OCI-LY7 (cell line): ENCODE results near the gene NINL. TPM values are rescaled to one million over a fixed set of nuclear protein-coding genes. Genes with fewer than 3 reads are reported as not detected.

Source experiments
- BruUV-seq: library from RNA; stranded (reverse); fragments of 400-500 nt; replicated peaks from 2 replicates; lab custom pipeline; 2021; lab: Mats Ljungman, UMichigan
- CTCF ChIA-PET: fragments of 300-600 bp; sonication (Branson Sonifier 250); formaldehyde crosslinking; loops from one replicate; lab custom pipeline; 2022; ENCODE audit warnings: antibody characterized with exemption; ENCODE audit not compliant: unreplicated experiment; lab: Charles Lee
- POLR2A ChIA-PET: fragments of 300-600 bp; sonication (Branson Sonifier 250); formaldehyde crosslinking; loops from one replicate; lab custom pipeline; 2022; ENCODE audit warnings: antibody characterized with exemption; lab: Charles Lee
- DNase-seq: peaks from one replicate; pipeline ENCODE4 v3.0.0-alpha.2; 2015; ENCODE audit warnings: low spot score
- H2AFZ ChIP-seq: fragments of 200-600 bp; sonication (generic), shearing (Covaris generic); 2 replicates; pipeline ENCODE4 v1.6.1; 2014; ENCODE audit warnings: mild to moderate bottlenecking, antibody characterized with exemption, low read length, moderate library complexity
- H3K27ac ChIP-seq: fragments of 200-600 bp; sonication (generic); 2 replicates; pipeline ENCODE4 v1.5.1; 2014; ENCODE audit warnings: mixed run types, low read depth, mild to moderate bottlenecking, moderate library complexity, low read length, inconsistent platforms; ENCODE audit not compliant: poor library complexity, severe bottlenecking
- H3K36me3 ChIP-seq: fragments of 200-600 bp; sonication (generic); 2 replicates; pipeline ENCODE4 v1.6.1; 2014; ENCODE audit warnings: mild to moderate bottlenecking, antibody characterized with exemption, low read length, moderate library complexity, mixed read lengths; ENCODE audit not compliant: insufficient read depth
- H3K4me1 ChIP-seq: fragments of 200-600 bp; sonication (generic); 2 replicates; pipeline ENCODE4 v1.5.1; 2014; ENCODE audit warnings: mild to moderate bottlenecking, low read length; ENCODE audit not compliant: insufficient read depth, poor library complexity, severe bottlenecking
- H3K4me2 ChIP-seq: fragments of 200-600 bp; sonication (generic); 2 replicates; pipeline ENCODE4 v1.6.1; 2014; ENCODE audit warnings: mild to moderate bottlenecking, low read length
- H3K4me3 ChIP-seq: fragments of 200-600 bp; sonication (generic); 2 replicates; pipeline ENCODE4 v1.5.1; 2014; ENCODE audit warnings: mild to moderate bottlenecking, low read depth, low read length; ENCODE audit not compliant: poor library complexity, severe bottlenecking
- H3K79me2 ChIP-seq: fragments of 200-600 bp; sonication (generic); 2 replicates; pipeline ENCODE4 v1.6.1; 2016; ENCODE audit warnings: low read depth, mild to moderate bottlenecking, low read length, moderate library complexity, mixed read lengths; ENCODE audit not compliant: insufficient read depth
- H3K9me2 ChIP-seq: fragments of 200-600 bp; sonication (generic); 2 replicates; pipeline ENCODE4 v1.6.1; 2016; ENCODE audit warnings: mild to moderate bottlenecking, low read length, mixed read lengths; ENCODE audit not compliant: insufficient read depth
- H3K9me3 ChIP-seq: fragments of 200-600 bp; sonication (generic); 2 replicates; pipeline ENCODE4 v1.6.1; 2014; ENCODE audit warnings: mild to moderate bottlenecking, mixed run types, low read length, mixed read lengths
- H4K20me1 ChIP-seq: fragments of 200-600 bp; sonication (generic); 2 replicates; pipeline ENCODE4 v1.6.1; 2014; ENCODE audit warnings: mild to moderate bottlenecking, antibody characterized with exemption, low read length, moderate library complexity, mixed read lengths; ENCODE audit not compliant: insufficient read depth
- EZH2phosphoT487 ChIP-seq: fragments of 200-600 bp; sonication (generic); IDR thresholded peaks from 2 replicates; pipeline ENCODE4 v1.6.1; 2018; ENCODE audit warnings: low read depth, borderline replicate concordance, mild to moderate bottlenecking, mixed run types, antibody characterized with exemption, low read length, moderate library complexity, mixed read lengths
- intact Hi-C: fragments of 100-400 bp; cut with micrococcal nuclease; formaldehyde crosslinking; loops from one replicate; pipeline ENCODE4 v1.10.0; 2022; ENCODE audit not compliant: unreplicated experiment
- total RNA-seq, 2 experiments: library from RNA; depleted of rRNA in 1 of 2; stranded (reverse); fragments of >200 nt in 1 of 2; shearing (Covaris generic) in 1 of 2; gene quantifications; 2 replicates each; pipeline ENCODE4 v1.2.3, GENCODE V29; 2014 to 2022
- TF ChIP-seq, protein P1 (sequence below): fragments of 200-600 bp; sonication (generic); conservative IDR thresholded peaks from 2 replicates; pipeline ENCODE4 v1.5.1; 2014; ENCODE audit warnings: mild to moderate bottlenecking, antibody characterized with exemption, low read length, moderate library complexity, mixed read lengths

The NINL gene
- total RNA-seq, 2 experiments from 2014 or later: 0.06 to 0.55 TPM

DNA sequence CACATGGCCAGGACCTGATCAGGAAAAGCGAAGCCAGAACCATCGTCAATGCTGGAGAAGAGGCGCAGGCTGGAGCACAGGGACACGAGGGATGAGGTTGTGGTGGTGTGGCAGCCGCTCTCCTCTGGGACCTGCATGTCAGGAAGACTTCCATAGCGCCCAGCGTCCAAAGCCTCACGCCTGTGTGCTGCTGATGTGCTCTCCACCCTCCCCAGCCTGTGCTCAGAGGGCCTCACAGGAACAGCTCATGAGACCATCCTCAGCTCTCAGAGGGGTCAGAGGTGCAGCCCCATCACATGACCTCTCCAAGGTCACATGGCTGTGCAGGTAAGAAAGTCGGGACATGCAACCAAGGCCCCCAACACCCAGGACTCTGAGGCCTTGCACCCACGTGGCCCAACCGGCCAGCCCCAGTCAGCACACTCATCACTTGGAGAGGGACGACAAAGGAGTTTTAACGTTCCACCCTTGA is 84.4 kb downstream of the NINL start:
- CTCF ChIA-PET: no interaction called here
- intact Hi-C loops: no loop called here

DNA sequence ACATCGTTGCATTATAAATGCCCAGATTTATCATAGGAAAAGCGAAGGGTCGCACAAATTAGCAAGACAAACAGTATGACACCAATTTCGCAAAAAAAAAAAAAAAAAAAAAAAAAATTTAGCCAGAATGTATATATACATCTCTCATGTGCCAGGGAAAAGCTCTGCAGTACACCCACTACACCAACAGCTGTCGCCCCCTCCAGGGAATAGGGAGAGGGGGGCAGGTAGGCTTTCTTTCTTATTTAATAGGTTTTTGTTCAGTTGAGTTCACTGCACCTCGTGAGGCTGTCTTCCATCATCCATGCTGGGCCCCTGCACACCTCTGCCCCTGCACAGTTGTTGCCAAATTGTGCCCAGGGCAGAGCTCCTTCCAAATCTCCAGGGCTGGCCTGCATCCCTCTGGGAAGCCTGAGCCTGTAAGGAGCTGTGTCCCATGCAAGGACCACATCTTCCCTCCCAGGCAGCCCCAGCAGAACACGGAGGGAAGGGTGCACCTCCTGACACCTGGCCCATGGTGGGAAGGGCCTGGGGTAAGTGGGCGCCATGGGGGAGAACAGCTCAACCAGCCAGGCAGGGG is 85.4 kb downstream of the NINL start:
- no peaks in the 10 kb centered on the region for H4K20me1 ChIP-seq
- CTCF ChIA-PET: no interaction called here
- no TSS peak for BruUV-seq

More for the DNA sequence above, 84.4 kb downstream of the NINL start:
- H4K20me1 ChIP-seq: no peaks in the 10 kb centered on the region
- no peaks in the 10 kb centered on the region for H3K9me3 ChIP-seq
- no peak for DNase-seq
- no peak overlapping the region for H3K4me2 ChIP-seq
- no peak overlapping the region for H3K4me3 ChIP-seq
- no TSS peak for BruUV-seq
- POLR2A ChIA-PET: no interaction called here
- TF ChIP-seq EZH2phosphoT487: no peak
- TF ChIP-seq, protein P1, sequence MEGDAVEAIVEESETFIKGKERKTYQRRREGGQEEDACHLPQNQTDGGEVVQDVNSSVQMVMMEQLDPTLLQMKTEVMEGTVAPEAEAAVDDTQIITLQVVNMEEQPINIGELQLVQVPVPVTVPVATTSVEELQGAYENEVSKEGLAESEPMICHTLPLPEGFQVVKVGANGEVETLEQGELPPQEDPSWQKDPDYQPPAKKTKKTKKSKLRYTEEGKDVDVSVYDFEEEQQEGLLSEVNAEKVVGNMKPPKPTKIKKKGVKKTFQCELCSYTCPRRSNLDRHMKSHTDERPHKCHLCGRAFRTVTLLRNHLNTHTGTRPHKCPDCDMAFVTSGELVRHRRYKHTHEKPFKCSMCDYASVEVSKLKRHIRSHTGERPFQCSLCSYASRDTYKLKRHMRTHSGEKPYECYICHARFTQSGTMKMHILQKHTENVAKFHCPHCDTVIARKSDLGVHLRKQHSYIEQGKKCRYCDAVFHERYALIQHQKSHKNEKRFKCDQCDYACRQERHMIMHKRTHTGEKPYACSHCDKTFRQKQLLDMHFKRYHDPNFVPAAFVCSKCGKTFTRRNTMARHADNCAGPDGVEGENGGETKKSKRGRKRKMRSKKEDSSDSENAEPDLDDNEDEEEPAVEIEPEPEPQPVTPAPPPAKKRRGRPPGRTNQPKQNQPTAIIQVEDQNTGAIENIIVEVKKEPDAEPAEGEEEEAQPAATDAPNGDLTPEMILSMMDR: no peak
- no peaks in the 10 kb centered on the region for H3K4me1 ChIP-seq
- H3K79me2 ChIP-seq: no peaks in the 10 kb centered on the region
- no peaks in the 10 kb centered on the region for H3K9me2 ChIP-seq
- no peaks in the 10 kb centered on the region for H3K36me3 ChIP-seq
- no peak overlapping the region for H2AFZ ChIP-seq
- H3K27ac ChIP-seq: no peak overlapping the region

DNA sequence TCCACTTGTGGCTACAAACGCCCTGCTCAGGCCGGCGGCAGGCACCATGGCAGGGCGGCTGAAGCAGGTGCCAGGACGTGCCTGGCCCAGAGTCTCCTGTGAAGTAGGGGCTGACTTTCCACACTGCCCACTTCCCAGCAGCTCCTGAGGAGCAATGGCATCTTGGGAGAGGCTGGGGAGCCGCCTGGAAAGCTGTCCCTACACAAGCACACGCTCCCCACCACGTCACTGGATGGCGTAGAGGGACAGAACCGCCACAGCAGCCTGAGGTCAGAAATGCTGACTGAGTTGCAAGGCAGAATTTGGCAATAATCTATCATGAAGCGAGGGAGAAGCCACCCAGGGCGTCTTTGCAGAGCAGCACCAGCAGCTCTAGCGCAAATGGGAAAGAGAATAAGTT is 86.3 kb downstream of the NINL start:
- TF ChIP-seq, protein P1: no peak
- TF ChIP-seq EZH2phosphoT487: no peak
- no peaks in the 10 kb centered on the region for H3K9me3 ChIP-seq
- no peak overlapping the region for H3K4me3 ChIP-seq
- H3K27ac ChIP-seq: no peak overlapping the region
- no peaks in the 10 kb centered on the region for H3K36me3 ChIP-seq
- intact Hi-C loops: no loop called here
- no peaks in the 10 kb centered on the region for H4K20me1 ChIP-seq
- H3K4me2 ChIP-seq: no peak overlapping the region
- no peaks in the 10 kb centered on the region for H3K79me2 ChIP-seq
- H2AFZ ChIP-seq: no peak overlapping the region
- ChIA-PET CTCF (no interaction called here), POLR2A (no interaction called here)
- H3K4me1 ChIP-seq: no peaks in the 10 kb centered on the region
- H3K9me2 ChIP-seq: no peaks in the 10 kb centered on the region
- DNase-seq: no peak
- BruUV-seq: no TSS peak

More for the DNA sequence above, 85.4 kb downstream of the NINL start:
- POLR2A ChIA-PET: interaction anchor here (0.7 kb wide), 1 partner anchor 21 kb away, joined by 3 read pairs; no protein-coding TSS in a partner anchor
- H3K27ac ChIP-seq: no peak overlapping the region
- no peak overlapping the region for H3K4me3 ChIP-seq
- no peaks in the 10 kb centered on the region for H3K9me3 ChIP-seq
- DNase-seq: no peak
- H3K9me2 ChIP-seq: no peaks in the 10 kb centered on the region
- intact Hi-C loops: no loop called here
- H2AFZ ChIP-seq: no peak overlapping the region
- H3K36me3 ChIP-seq: no peaks in the 10 kb centered on the region
- no peak overlapping the region for H3K4me2 ChIP-seq
- no peak for TF ChIP-seq EZH2phosphoT487
- TF ChIP-seq, protein P1: no peak; the same call in 1 of the 2 replicates
- H3K79me2 ChIP-seq: no peaks in the 10 kb centered on the region
- H3K4me1 ChIP-seq: no peaks in the 10 kb centered on the region
